Stomach (tissue), 4 donors: ENCODE data around the gene SCCPDH.

Experiments
- CTCF ChIP-seq, 7 experiments: fragments of 450-650 bp in 4 of 7; fragments of 200-600 bp in 3 of 7; sonication (generic) in 3 of 7; IDR thresholded peaks; one replicate each; pipeline ENCODE4 v1.5.1; 2016 to 2019; ENCODE audit warnings: antibody characterized with exemption in 7 of 7, control low read depth in 2 of 7, mild to moderate bottlenecking in 1 of 7
- POLR2A ChIP-seq, 4 donors: fragments of 450-650 bp; IDR thresholded peaks; one replicate each; pipeline ENCODE4 v1.6.1; 2016; ENCODE audit warnings: antibody characterized with exemption in 4 of 4, control low read depth in 2 of 4, mild to moderate bottlenecking in 1 of 4, moderate library complexity in 1 of 4
- POLR2AphosphoS5 ChIP-seq, 3 donors: sonication (generic); formaldehyde crosslinking; IDR thresholded peaks; one replicate each; pipeline ENCODE4 v1.6.1; 2016; ENCODE audit warnings: antibody characterized with exemption in 3 of 3

DNA sequence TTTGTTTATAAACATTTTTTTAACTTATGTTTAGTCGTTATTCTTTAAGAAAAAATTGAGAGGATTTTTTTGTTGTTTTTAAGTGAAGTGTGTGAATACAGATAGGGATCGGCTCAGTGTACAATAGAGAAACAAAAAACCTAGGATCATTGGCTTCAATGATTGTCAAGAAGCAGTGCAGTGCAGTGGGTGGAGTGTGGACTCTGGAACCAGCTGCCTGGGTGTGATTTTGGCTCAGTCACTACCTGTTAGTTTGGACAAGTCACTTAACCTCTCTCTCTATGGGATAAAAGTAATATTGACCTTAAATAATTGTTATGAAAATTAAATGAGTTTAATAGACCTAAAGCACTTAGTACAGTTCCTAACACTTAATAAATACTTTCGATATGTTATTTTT is 41.3 kb downstream of the SCCPDH start:
- TF ChIP-seq CTCF (IDR thresholded peaks at IDR 0.05) (no peak), POLR2A (IDR thresholded peaks at IDR 0.05) (no peak), POLR2AphosphoS5 (IDR thresholded peaks at IDR 0.05) (no peak)
